H1 (cell line): ENCODE measurements around the gene HOXB9. TPM values are rescaled to one million over a fixed set of nuclear protein-coding genes. Genes with fewer than 3 reads are reported as not detected.

ENCODE experiments used
- KDM4A ChIP-seq: IDR thresholded peaks from one replicate; pipeline ENCODE4 v1.7.1; 2012; ENCODE audit warnings: low read depth, mild to moderate bottlenecking, moderate library complexity, low read length, inconsistent platforms; ENCODE audit not compliant: severe bottlenecking
- MAFK ChIP-seq: IDR thresholded peaks from 2 replicates; pipeline ENCODE4 v1.6.1; 2012; ENCODE audit warnings: low read depth, mild to moderate bottlenecking, improper control_type of control experiment, low read length
- TEAD4 ChIP-seq: IDR thresholded peaks from 2 replicates; pipeline ENCODE4 v1.6.1; 2012; ENCODE audit warnings: low read depth, low read length, inconsistent platforms, mixed read lengths
- polyA plus RNA-seq, 7 experiments: library from polyadenylated mRNA; depleted of rRNA in 3 of 7; stranded (reverse) in 5 of 7; unstranded in 2 of 7; fragments of >200 nt in 5 of 7; fragments of 200-250 nt in 2 of 7; gene quantifications; 1 replicate in 5 of 7; 2 replicates in 1 of 7; 4 replicates in 1 of 7; pipeline versions ENCODE4 v1.2.1 to v1.2.3, GENCODE V29; 2011 to 2013; ENCODE audit warnings: missing spikeins in 2 of 7, mixed read lengths in 2 of 7
- total RNA-seq: library from RNA; stranded (reverse); fragmentation: NEBNext Ultra II Directional; extraction: Animal tissue kit (Norgen Biotek cat#: 25700); gene quantifications from 2 replicates; pipeline ENCODE4 v1.2.1, GENCODE V29; 2021

Gene HOXB9
- total and polyA plus RNA-seq, 2 of the 8 experiments (the other 6 are each of a cell fraction or from before 2014, with no cell fraction given): not detected

GRCh38 chr17:48644910-48645557 is 18.9 kb upstream of the HOXB9 start (continued):
- TF ChIP-seq KDM4A (no peak), TEAD4 (no peak), MAFK (no peak)
